GM12891 (cell line): ENCODE measurements around the gene RAP1A.

Experiments used
- DNase-seq: peaks from one replicate; pipeline ENCODE4 v3.0.0; 2011; ENCODE audit warnings: low spot score; ENCODE audit not compliant: insufficient read length
- FAIRE-seq: peaks from 2 replicates; lab custom pipeline; 2011; peaks lifted over from hg19 to GRCh38; lab: Jason Lieb, UNC
- PAX5 ChIP-seq: IDR thresholded peaks from 2 replicates; pipeline ENCODE4 v1.6.1; 2011; ENCODE audit warnings: low read length, moderate library complexity, mild to moderate bottlenecking; ENCODE audit not compliant: insufficient read depth, severe bottlenecking
- POLR2A ChIP-seq: IDR thresholded peaks from 2 replicates; pipeline ENCODE4 v1.6.1; 2011; ENCODE audit warnings: low read depth, low read length, control low read depth
- POLR2AphosphoS5 ChIP-seq: IDR thresholded peaks from 2 replicates; pipeline ENCODE4 v1.6.1; 2011; ENCODE audit warnings: low read depth, low read length, control low read depth
- POU2F2 ChIP-seq: IDR thresholded peaks from 2 replicates; pipeline ENCODE4 v1.6.1; 2011; ENCODE audit warnings: low read depth, mild to moderate bottlenecking, control low read depth, low read length, moderate library complexity
- SPI1 ChIP-seq: IDR thresholded peaks from 2 replicates; pipeline ENCODE4 v1.6.1; 2011; ENCODE audit warnings: low read depth, low read length, control low read depth
- TAF1 ChIP-seq: IDR thresholded peaks from 2 replicates; pipeline ENCODE4 v1.6.1; 2011; ENCODE audit warnings: low read depth, low read length, control low read depth

The RAP1A gene

DNA sequence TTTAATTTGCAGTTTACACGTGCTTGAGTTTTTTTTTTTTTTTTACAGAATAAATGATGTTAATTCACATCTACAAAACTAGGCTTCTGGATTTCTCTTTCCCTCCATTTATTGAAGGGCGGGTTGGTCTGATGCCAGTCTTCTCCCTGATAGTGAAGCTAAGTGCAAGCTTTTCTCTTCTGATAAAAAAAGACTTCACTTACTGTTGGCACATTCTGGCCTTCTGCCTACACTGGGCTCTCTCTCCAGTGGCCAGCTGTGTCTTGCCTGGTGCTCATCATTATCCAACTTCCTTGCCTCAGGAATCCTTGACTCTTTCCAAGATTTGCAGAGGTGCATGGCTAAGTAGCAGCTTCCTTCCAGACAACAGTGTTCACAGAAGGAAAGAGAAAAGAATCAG lies 7.6 kb upstream of the RAP1A start:
- no peak for DNase-seq
- no peak for FAIRE-seq
- no peak for TF ChIP-seq PAX5
- no peak for TF ChIP-seq SPI1
- TF ChIP-seq TAF1, result no peak

DNA sequence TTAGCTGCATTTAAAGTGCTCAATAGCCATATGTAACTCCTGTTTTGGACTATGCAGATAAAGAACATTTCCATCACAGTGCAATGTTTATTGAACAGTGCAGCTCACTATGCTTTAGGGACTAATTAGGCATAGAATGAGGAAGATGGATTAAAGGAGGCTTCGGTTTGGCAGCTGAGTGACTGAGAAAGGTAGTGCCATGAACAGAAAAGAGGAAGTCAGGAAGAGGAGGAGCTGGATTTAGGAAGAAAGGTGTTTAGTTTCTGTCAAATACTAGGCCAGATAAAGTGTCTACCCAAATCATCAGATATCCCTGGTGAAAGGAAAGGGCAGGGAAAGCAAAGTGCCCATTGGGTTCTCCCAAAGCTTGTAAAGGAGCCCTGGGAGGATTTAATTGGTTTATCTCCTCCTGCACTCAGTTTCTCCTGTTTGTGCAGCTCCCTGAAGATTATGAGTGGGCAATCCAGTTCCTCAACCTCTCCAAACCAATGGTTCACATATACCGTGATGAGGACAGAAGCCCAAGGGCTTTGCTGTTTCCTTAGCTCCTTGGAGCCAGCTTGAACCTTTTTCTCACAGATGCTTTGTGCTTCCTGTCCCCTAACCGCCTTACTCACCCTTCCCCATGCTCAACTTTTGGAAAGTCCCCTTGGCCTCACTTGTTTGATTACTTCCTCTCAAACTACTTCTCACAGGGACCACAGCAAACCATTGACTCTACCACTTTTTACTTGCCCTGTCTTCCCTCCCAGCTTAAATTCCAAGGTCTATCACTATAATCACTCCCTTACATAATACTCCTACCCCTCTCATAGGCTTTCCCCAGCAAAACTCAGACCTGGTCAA lies 3.5 kb upstream of the RAP1A start:
- TF ChIP-seq TAF1, result no peak
- peak; percentile 47; the same call in 1 of the 2 replicates for TF ChIP-seq POU2F2
- no peak for TF ChIP-seq POLR2AphosphoS5
- no peak for TF ChIP-seq PAX5
- TF ChIP-seq POLR2A, result 0 out of 2 replicates have a peak, but pooled peaks have one; percentile 69
- peak; percentile 99 for TF ChIP-seq SPI1
- DNase-seq (no peak), FAIRE-seq (peak; percentile 89)

DNA sequence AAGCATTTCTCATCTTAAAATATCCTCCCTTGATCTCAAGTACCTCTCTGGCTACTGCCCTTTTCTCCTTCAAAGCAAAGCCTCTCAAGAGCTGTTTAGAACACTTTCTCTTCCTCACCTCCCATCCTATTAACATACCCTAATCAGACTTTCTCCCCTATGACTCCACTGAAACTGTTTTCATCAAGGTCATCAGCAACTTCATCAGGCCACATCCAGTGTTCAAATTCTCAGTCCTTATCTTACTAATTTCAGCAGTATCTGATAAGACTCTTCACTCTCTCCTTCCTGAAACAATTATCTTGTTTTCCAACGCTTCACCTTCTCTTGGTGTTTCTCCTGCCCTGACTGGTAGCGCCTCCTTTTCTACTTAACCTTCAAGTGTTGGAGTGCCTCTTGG lies 1.5 kb upstream of the RAP1A start:
- FAIRE-seq, result peak; percentile 41

DNA sequence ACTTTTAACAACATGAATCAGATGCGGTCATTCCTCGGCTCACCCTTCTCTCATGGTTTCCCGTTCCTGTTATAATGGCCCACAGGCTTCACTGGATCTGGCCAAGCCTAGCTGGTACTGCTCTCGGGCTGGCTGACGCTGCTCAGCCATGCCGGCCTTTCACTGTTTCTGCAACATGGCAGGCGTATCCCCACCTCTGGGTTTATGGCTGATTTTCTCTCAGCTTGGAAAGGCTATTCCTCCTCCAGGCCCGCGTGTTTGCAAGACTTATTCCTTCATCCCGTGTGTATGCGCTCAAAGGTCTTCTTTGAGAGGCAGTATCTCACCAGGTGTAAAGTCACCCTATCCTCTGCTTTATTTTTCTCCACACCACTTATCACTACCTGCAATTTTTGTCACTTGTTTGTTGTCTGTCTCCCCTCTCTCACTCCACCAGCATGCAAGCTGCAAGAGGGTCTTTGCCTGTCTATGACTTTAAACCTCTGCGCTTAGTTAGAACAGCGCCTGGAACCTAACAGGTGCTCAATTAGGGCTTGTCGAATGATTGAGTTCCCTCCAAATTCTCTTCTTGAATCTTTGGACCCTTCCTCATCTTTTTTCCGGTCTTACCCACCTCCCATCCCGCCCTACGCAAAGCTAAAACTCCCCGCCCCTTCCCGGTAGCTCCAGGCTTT lies 491 bp upstream of the RAP1A start:
- DNase-seq (no peak), FAIRE-seq (no peak)
- TF ChIP-seq PAX5 (no peak), POLR2A (no peak), POLR2AphosphoS5 (no peak), POU2F2 (no peak), SPI1 (no peak), TAF1 (no peak)

More for the DNA sequence above, 1.5 kb upstream of the RAP1A start:
- DNase-seq, result no peak
- TF ChIP-seq PAX5, result no peak
- TF ChIP-seq POLR2AphosphoS5, result no peak
- TF ChIP-seq SPI1, result peak; percentile 49
- TF ChIP-seq POLR2A, result no peak
- TF ChIP-seq TAF1, result no peak
- 0 out of 2 replicates have a peak, but pooled peaks have one; percentile 42 for TF ChIP-seq POU2F2

DNA sequence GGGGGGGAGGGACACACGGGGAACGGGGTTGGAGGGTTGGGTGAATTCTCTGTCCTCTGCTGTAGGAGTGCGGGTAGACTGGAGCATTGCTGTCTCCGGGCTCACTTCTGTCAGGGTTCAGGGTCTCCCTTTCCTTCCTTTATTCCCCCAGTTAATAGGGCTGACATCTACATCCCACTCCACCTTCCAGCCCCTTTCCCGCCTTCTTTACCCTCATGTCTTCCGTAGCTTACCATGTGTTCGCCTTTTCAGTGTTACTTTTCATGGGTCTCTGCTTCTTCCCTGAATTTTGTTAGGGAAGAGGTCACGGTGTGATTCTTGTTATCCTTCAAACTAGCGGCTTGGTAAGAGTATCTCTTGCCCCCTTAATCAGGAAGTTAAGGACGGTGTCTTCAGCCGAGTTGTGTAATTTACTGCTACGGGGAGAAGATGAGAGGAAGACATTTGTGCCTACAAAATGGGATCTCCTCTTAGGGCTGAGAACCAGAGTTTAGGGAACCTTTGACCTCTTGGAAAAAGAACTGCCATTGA lies 917 bp downstream of the RAP1A start:
- no peak for DNase-seq
- TF ChIP-seq POLR2AphosphoS5 (peak; percentile 43; the same call in 1 of the 2 replicates), SPI1 (no peak), POLR2A (peak; percentile 63; the same call in 1 of the 2 replicates)
- FAIRE-seq, result peak; percentile 70

DNA sequence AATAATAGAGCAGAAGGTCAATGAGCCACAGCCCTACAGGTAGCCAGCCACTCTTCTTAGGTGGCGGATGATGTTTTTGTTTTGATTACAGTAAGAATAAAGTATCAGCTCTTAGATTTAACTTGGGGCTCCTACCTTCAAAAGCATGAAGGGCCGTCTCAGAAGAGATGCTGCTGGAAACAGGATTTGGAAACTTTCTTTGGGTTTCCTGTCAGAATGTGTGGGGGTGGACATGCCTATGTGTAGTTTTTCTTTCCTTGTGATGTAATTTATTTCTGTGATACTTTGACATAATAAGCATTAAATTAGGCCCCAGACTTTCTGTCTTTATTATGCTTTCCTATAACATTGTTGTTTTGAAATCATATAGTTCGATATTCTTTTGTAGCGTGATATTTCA lies 1.5 kb downstream of the RAP1A start:
- TF ChIP-seq TAF1 (no peak), POLR2AphosphoS5 (no peak), PAX5 (no peak), POU2F2 (no peak), POLR2A (no peak), SPI1 (no peak)
- FAIRE-seq (no peak), DNase-seq (no peak)

DNA sequence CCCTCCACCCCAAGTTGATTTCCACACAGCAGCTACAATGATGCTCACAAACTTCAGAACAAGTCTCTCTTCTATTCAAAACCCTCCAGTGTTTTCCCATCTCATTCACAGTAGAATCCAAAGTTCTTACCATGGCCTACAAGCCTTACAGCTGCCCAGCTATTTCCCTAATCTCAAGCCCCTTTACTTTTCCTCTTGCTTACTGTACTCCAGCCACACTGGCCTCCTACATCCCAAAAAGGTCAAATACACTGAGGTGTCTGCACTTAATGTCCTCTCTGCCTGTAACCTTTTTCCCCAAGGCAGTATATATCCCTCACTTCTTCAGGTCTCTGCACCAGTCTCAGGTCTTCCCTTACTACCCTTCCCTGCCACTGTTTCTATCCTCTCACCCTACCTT lies 2.6 kb downstream of the RAP1A start:
- TF ChIP-seq PAX5, result no peak
- no peak for TF ChIP-seq POLR2AphosphoS5
- no peak for TF ChIP-seq POU2F2
- no peak for TF ChIP-seq SPI1
- no peak for TF ChIP-seq TAF1
- no peak for TF ChIP-seq POLR2A
- FAIRE-seq (peak; percentile 26), DNase-seq (no peak)

DNA sequence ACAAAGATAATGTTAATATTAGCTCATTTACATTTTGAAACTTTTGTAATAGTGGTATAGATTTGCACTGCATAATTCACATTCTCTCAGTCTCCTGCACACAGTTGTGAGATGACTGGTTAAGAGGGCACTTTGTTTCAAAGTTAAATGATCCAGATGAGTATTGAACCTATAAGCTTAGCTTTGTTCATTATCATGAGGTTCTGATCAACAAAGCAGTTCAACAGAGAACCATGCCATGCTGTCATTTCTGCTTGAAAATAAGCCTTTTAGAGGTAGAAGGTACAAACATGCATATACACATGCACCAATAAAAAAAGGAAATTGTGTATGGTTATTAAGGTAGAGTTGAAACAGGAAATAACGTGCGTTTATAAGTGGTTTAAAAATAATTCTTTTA lies 4.8 kb downstream of the RAP1A start:
- no peak for DNase-seq
- FAIRE-seq, result peak; percentile 56
- TF ChIP-seq POLR2A, result no peak
- TF ChIP-seq SPI1, result no peak
- no peak for TF ChIP-seq PAX5
- TF ChIP-seq TAF1, result no peak
- TF ChIP-seq POU2F2, result no peak
- no peak for TF ChIP-seq POLR2AphosphoS5

DNA sequence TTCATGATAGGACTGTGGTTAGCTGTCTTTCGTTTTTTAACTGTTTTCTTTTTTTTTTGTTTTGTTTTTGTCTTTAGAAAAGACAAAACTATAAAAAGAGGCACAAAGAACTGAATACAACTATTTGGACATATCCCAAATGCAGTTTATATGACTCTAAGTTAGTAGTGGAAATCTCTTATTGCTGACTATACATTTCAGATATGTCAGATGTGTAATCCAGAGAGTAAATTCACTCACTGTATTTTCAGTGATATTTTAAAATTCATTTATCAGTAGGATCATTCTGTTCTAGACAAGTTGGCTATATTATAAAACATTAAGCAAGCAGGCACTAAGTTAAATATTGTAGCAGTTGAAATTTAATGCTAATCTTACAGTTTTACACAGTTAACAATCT lies 5.7 kb downstream of the RAP1A start:
- DNase-seq, result no peak
- no peak for FAIRE-seq
- TF ChIP-seq TAF1 (no peak), SPI1 (no peak), POLR2A (no peak), POLR2AphosphoS5 (no peak), POU2F2 (no peak), PAX5 (no peak)

DNA sequence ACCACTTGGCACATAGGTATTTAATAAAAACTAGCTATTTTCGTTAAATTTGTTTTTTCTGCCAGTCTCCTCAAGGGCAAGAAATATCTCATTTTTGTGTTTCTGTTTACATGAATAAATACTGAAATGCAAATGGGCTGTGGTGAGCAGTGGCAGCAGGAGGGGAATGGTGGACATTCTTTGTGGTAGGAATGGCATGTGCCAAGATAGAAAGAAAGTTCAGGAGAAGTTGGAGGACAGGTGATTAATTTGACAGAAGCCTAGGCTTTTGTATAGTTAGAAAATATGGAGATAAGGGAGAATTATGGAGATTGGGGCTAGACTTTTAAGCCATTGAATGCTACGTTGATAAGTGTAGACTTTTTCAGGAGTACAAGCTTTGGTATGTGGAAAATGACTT lies 8.6 kb downstream of the RAP1A start:
- TF ChIP-seq TAF1 (no peak), POU2F2 (peak; percentile 37; the same call in 1 of the 2 replicates)
- FAIRE-seq (peak; percentile 59), DNase-seq (no peak)
